Neural progenitor cell (in vitro differentiated cells): ENCODE data around the gene MAPK8. TPM values are rescaled to one million over a fixed set of nuclear protein-coding genes. Genes with fewer than 3 reads are reported as not detected.

Experiments used
- DNase-seq: peaks from one replicate; pipeline ENCODE4 v3.0.0-alpha.2; 2016; ENCODE audit warnings: low spot score
- H2AFZ ChIP-seq: fragments of 200-600 bp; sonication (generic); replicated peaks from 2 replicates; pipeline ENCODE4 v1.6.1; 2016; ENCODE audit warnings: antibody characterized with exemption
- H3F3A ChIP-seq: fragments of 200-600 bp; sonication (generic); 2 replicates; pipeline ENCODE4 v1.6.1; 2016; ENCODE audit warnings: antibody characterized with exemption, low read depth
- H3K27ac ChIP-seq: fragments of 200-600 bp; sonication (generic); 2 replicates; pipeline ENCODE4 v1.5.1; 2016; ENCODE audit warnings: mild to moderate bottlenecking
- H3K27me3 ChIP-seq: fragments of 200-600 bp; sonication (generic); 2 replicates; pipeline ENCODE4 v1.6.1; 2016; ENCODE audit warnings: mild to moderate bottlenecking, moderate library complexity
- H3K36me3 ChIP-seq: fragments of 200-600 bp; sonication (generic); 2 replicates; pipeline ENCODE4 v1.5.1; 2016
- H3K4me1 ChIP-seq: fragments of 200-600 bp; sonication (generic); 2 replicates; pipeline ENCODE4 v1.6.1; 2016; ENCODE audit warnings: mixed run types
- H3K4me2 ChIP-seq: fragments of 200-600 bp; sonication (generic); 2 replicates; pipeline ENCODE4 v1.6.1; 2016
- H3K4me3 ChIP-seq: fragments of 200-600 bp; sonication (generic); 2 replicates; pipeline ENCODE4 v1.5.1; 2016
- H3K79me2 ChIP-seq: fragments of 200-600 bp; sonication (generic); 2 replicates; pipeline ENCODE4 v1.6.1; 2016; ENCODE audit warnings: low read depth
- H3K9ac ChIP-seq: fragments of 200-600 bp; sonication (generic); 2 replicates; pipeline ENCODE4 v1.6.1; 2016
- H3K9me3 ChIP-seq: fragments of 200-600 bp; sonication (generic); 2 replicates; pipeline ENCODE4 v1.5.1; 2016; ENCODE audit warnings: low read depth
- H4K20me1 ChIP-seq: fragments of 200-600 bp; sonication (generic); 2 replicates; pipeline ENCODE4 v1.6.1; 2016; ENCODE audit warnings: low read depth
- H3K27ac Mint-ChIP-seq: 3 replicates; pipeline ENCODE4 v1.8.0; 2021; ENCODE audit warnings: mixed read lengths
- H3K27me3 Mint-ChIP-seq: 2 replicates; pipeline ENCODE4 v1.8.0; 2022; ENCODE audit warnings: low read depth, mild to moderate bottlenecking, inconsistent platforms, moderate library complexity, mixed read lengths; ENCODE audit not compliant: insufficient read depth
- H3K36me3 Mint-ChIP-seq: 3 replicates; pipeline ENCODE4 v1.8.0; 2021; ENCODE audit warnings: mixed read lengths
- H3K4me1 Mint-ChIP-seq: 3 replicates; pipeline ENCODE4 v1.8.0; 2021; ENCODE audit warnings: mixed read lengths
- H3K4me3 Mint-ChIP-seq: 3 replicates; pipeline ENCODE4 v1.8.0; 2021; ENCODE audit warnings: mild to moderate bottlenecking, moderate library complexity, mixed read lengths
- H3K9me3 Mint-ChIP-seq: 3 replicates; pipeline ENCODE4 v1.8.0; 2020; ENCODE audit warnings: mixed read lengths
- CTCF ChIP-seq: fragments of 200-600 bp; sonication (generic); IDR thresholded peaks from 2 replicates; pipeline ENCODE4 v1.5.1; 2017; ENCODE audit warnings: antibody characterized with exemption, mild to moderate bottlenecking
- EZH2 ChIP-seq: fragments of 200-600 bp; sonication (generic); IDR thresholded peaks from 2 replicates; pipeline ENCODE4 v1.6.1; 2017; ENCODE audit warnings: antibody characterized with exemption, mild to moderate bottlenecking, moderate library complexity
- EZH2phosphoT487 ChIP-seq: fragments of 200-600 bp; sonication (generic); IDR thresholded peaks from 2 replicates; pipeline ENCODE4 v1.6.1; 2017; ENCODE audit warnings: antibody characterized with exemption
- total RNA-seq: library from RNA; depleted of rRNA; stranded (reverse); fragments of >200 nt; gene quantifications from 2 replicates; pipeline ENCODE4 v1.2.3, GENCODE V29; 2015; ENCODE audit warnings: low replicate concordance

Gene MAPK8
- total RNA-seq, 1 donor from 2014 or later = 166 TPM

- Histone ChIP-seq H3K4me3 (no peak overlapping the region), H4K20me1 (peaks cover 4% of the 10 kb centered on the region), H3K36me3 (no peaks in the 10 kb centered on the region), H3K27me3 (no peaks in the 10 kb centered on the region), H2AFZ (no peak overlapping the region), H3K9ac (no peak overlapping the region), H3K79me2 (no peaks in the 10 kb centered on the region), H3K27ac (no peak overlapping the region), H3K4me1 (peaks cover 47% of the 10 kb centered on the region), H3K9me3 (no peaks in the 10 kb centered on the region), H3F3A (peaks cover 27% of the 10 kb centered on the region), H3K4me2 (no peak overlapping the region)
- Mint-ChIP-seq H3K27me3 (peaks cover 2% of the 10 kb centered on the region), H3K36me3 (peaks cover 5% of the 10 kb centered on the region), H3K4me1 (peaks cover 20% of the 10 kb centered on the region), H3K9me3 (no peaks in the 10 kb centered on the region), H3K27ac (no peak overlapping the region), H3K4me3 (no peak overlapping the region)
- TF ChIP-seq CTCF = no peak
- no peak for TF ChIP-seq EZH2phosphoT487
- no peak for TF ChIP-seq EZH2
- no peak for DNase-seq
Observed at GRCh38 chr10:48440771-48441170, 134.3 kb downstream of the MAPK8 start.

- Mint-ChIP-seq H3K27me3 (peaks cover 2% of the 10 kb centered on the region), H3K4me3 (no peak overlapping the region), H3K4me1 (peaks cover 24% of the 10 kb centered on the region), H3K9me3 (no peaks in the 10 kb centered on the region), H3K27ac (no peak overlapping the region), H3K36me3 (peaks cover 2% of the 10 kb centered on the region)
- Histone ChIP-seq H3K9ac (no peak overlapping the region), H3K4me1 (peaks cover 43% of the 10 kb centered on the region), H4K20me1 (peaks cover 4% of the 10 kb centered on the region), H3K36me3 (no peaks in the 10 kb centered on the region), H3K79me2 (no peaks in the 10 kb centered on the region), H3K27me3 (no peaks in the 10 kb centered on the region), H2AFZ (no peak overlapping the region), H3K4me3 (no peak overlapping the region), H3K4me2 (no peak overlapping the region), H3K9me3 (no peaks in the 10 kb centered on the region), H3K27ac (no peak overlapping the region), H3F3A (peaks cover 28% of the 10 kb centered on the region)
- DNase-seq = no peak
- TF ChIP-seq EZH2 (no peak), EZH2phosphoT487 (no peak), CTCF (no peak)
Observed at GRCh38 chr10:48442090-48442808, 135.8 kb downstream of the MAPK8 start.

GRCh38 chr10:48442809-48443177 is 136.3 kb downstream of the MAPK8 start:
- H3F3A ChIP-seq = peaks cover 28% of the 10 kb centered on the region
- H3K27me3 ChIP-seq = no peaks in the 10 kb centered on the region
- H3K4me2 ChIP-seq = no peak overlapping the region
- Mint-ChIP-seq H3K4me1 (peaks cover 24% of the 10 kb centered on the region), H3K36me3 (peaks cover 2% of the 10 kb centered on the region), H3K27me3 (peaks cover 2% of the 10 kb centered on the region), H3K27ac (no peak overlapping the region), H3K4me3 (no peak overlapping the region), H3K9me3 (no peaks in the 10 kb centered on the region)
- H3K9me3 ChIP-seq = no peaks in the 10 kb centered on the region
- no peak overlapping the region for H3K4me3 ChIP-seq
- H3K4me1 ChIP-seq = peaks cover 38% of the 10 kb centered on the region
- DNase-seq = no peak
- TF ChIP-seq EZH2 = no peak
- no peaks in the 10 kb centered on the region for H3K36me3 ChIP-seq
- no peak overlapping the region for H2AFZ ChIP-seq
- peaks cover 4% of the 10 kb centered on the region for H4K20me1 ChIP-seq
- H3K9ac ChIP-seq = no peak overlapping the region
- no peak overlapping the region for H3K27ac ChIP-seq
- no peaks in the 10 kb centered on the region for H3K79me2 ChIP-seq

GRCh38 chr10:48444266-48444665 is 137.8 kb downstream of the MAPK8 start:
- peaks cover 24% of the 10 kb centered on the region for H3K4me1 Mint-ChIP-seq
- H3F3A ChIP-seq = peaks cover 28% of the 10 kb centered on the region
- no peak overlapping the region for H3K9ac ChIP-seq
- H3K36me3 Mint-ChIP-seq = peaks cover 2% of the 10 kb centered on the region
- H3K9me3 Mint-ChIP-seq = no peaks in the 10 kb centered on the region
- peak; percentile 85 for DNase-seq
- no peaks in the 10 kb centered on the region for H3K79me2 ChIP-seq
- H3K27ac Mint-ChIP-seq = peak overlapping the region; percentile 14
- H3K9me3 ChIP-seq = no peaks in the 10 kb centered on the region
- peaks cover 34% of the 10 kb centered on the region for H3K4me1 ChIP-seq
- H3K27me3 ChIP-seq = no peaks in the 10 kb centered on the region
- no peak overlapping the region for H2AFZ ChIP-seq
- peaks cover 3% of the 10 kb centered on the region for H3K27me3 Mint-ChIP-seq
- no peaks in the 10 kb centered on the region for H3K36me3 ChIP-seq
- H4K20me1 ChIP-seq = peaks cover 4% of the 10 kb centered on the region
- peak overlapping the region; percentile 25 for H3K4me3 Mint-ChIP-seq
- H3K4me2 ChIP-seq = peak overlapping the region; percentile 61
- peak; percentile 50 for TF ChIP-seq CTCF
- no peak for TF ChIP-seq EZH2
- peak; percentile 24 for TF ChIP-seq EZH2phosphoT487
- H3K27ac ChIP-seq = peak overlapping the region; percentile 49
- H3K4me3 ChIP-seq = no peak overlapping the region
